H9 (cell line): ENCODE measurements around the gene ENOX2. TPM values are rescaled to one million over a fixed set of nuclear protein-coding genes. Genes with fewer than 3 reads are reported as not detected.

Experiments
- DNase-seq: peaks from one replicate; pipeline ENCODE4 v3.0.0-alpha.2; 2017
- H2AFZ ChIP-seq: one replicate; pipeline ENCODE4 v1.6.1; 2013; ENCODE audit warnings: mild to moderate bottlenecking, low read length, control low read depth, moderate library complexity
- H2AK5ac ChIP-seq: 2 replicates; pipeline ENCODE4 v1.6.1; 2013; ENCODE audit warnings: low read length, control low read depth, mixed read lengths; ENCODE audit not compliant: insufficient read length
- H2BK120ac ChIP-seq: one replicate; pipeline ENCODE4 v1.6.1; 2013; ENCODE audit warnings: low read depth, mild to moderate bottlenecking, low read length, control low read depth, inconsistent platforms; ENCODE audit not compliant: poor library complexity, severe bottlenecking
- H2BK12ac ChIP-seq: 2 replicates; pipeline ENCODE4 v1.6.1; 2013; ENCODE audit warnings: low read length, control low read depth, mixed read lengths, low read depth; ENCODE audit not compliant: insufficient read length
- H2BK15ac ChIP-seq: 2 replicates; pipeline ENCODE4 v1.6.1; 2013; ENCODE audit warnings: low read depth, low read length, control low read depth
- H2BK20ac ChIP-seq: one replicate; pipeline ENCODE4 v1.6.1; 2013; ENCODE audit warnings: low read depth, mild to moderate bottlenecking, low read length, control low read depth, inconsistent platforms; ENCODE audit not compliant: poor library complexity, severe bottlenecking
- H2BK5ac ChIP-seq: 2 replicates; pipeline ENCODE4 v1.6.1; 2013; ENCODE audit warnings: low read length, control low read depth, mixed read lengths; ENCODE audit not compliant: insufficient read length
- H3K14ac ChIP-seq: 2 replicates; pipeline ENCODE4 v1.6.1; 2013; ENCODE audit warnings: low read length, control low read depth; ENCODE audit not compliant: insufficient read depth
- H3K18ac ChIP-seq: 2 replicates; pipeline ENCODE4 v1.6.1; 2013; ENCODE audit warnings: low read depth, mild to moderate bottlenecking, mixed read lengths, low read length, control low read depth; ENCODE audit not compliant: insufficient read length
- H3K23ac ChIP-seq: 2 replicates; pipeline ENCODE4 v1.6.1; 2013; ENCODE audit warnings: low read length, control low read depth, mixed read lengths, low read depth; ENCODE audit not compliant: insufficient read length
- H3K23me2 ChIP-seq: 2 replicates; pipeline ENCODE4 v1.6.1; 2013; ENCODE audit warnings: low read depth, mild to moderate bottlenecking, mixed read lengths, low read length, control low read depth; ENCODE audit not compliant: insufficient read length, poor library complexity, severe bottlenecking
- H3K27ac ChIP-seq: 2 replicates; pipeline ENCODE4 v1.5.1; 2013; ENCODE audit warnings: low read length, control low read depth, mixed read lengths, low read depth; ENCODE audit not compliant: insufficient read length
- H3K27me3 ChIP-seq: 2 replicates; pipeline ENCODE4 v1.6.1; 2013; ENCODE audit warnings: low read length, control low read depth, inconsistent platforms; ENCODE audit not compliant: insufficient read depth
- H3K4ac ChIP-seq: 2 replicates; pipeline ENCODE4 v1.6.1; 2013; ENCODE audit warnings: low read depth, mild to moderate bottlenecking, control low read depth, inconsistent platforms, low read length, moderate library complexity
- H3K4me1 ChIP-seq: 2 replicates; pipeline ENCODE4 v1.6.1; 2013; ENCODE audit warnings: low read length, control low read depth, inconsistent platforms; ENCODE audit not compliant: insufficient read depth
- H3K4me2 ChIP-seq: 2 replicates; pipeline ENCODE4 v1.6.1; 2013; ENCODE audit warnings: low read length, control low read depth, mixed read lengths; ENCODE audit not compliant: insufficient read length, insufficient read depth
- H3K56ac ChIP-seq: 2 replicates; pipeline ENCODE4 v1.6.1; 2013; ENCODE audit warnings: low read depth, mild to moderate bottlenecking, mixed read lengths, low read length, control low read depth; ENCODE audit not compliant: insufficient read length
- H3K79me1 ChIP-seq: 2 replicates; pipeline ENCODE4 v1.6.1; 2013; ENCODE audit warnings: low read depth, mild to moderate bottlenecking, moderate library complexity, low read length, control low read depth, inconsistent platforms; ENCODE audit not compliant: insufficient read depth, poor library complexity, severe bottlenecking
- H3K79me2 ChIP-seq: 2 replicates; pipeline ENCODE4 v1.6.1; 2013; ENCODE audit warnings: low read length, control low read depth, inconsistent platforms; ENCODE audit not compliant: insufficient read depth
- H3K9ac ChIP-seq: 2 replicates; pipeline ENCODE4 v1.6.1; 2013; ENCODE audit warnings: low read length, control low read depth, mixed read lengths; ENCODE audit not compliant: insufficient read length; ENCODE audit errors: extremely low read depth
- H3K9me3 ChIP-seq: one replicate; pipeline ENCODE4 v1.6.1; 2013; ENCODE audit warnings: low read depth, low read length, inconsistent platforms; ENCODE audit not compliant: control insufficient read depth
- H3T11ph ChIP-seq: one replicate; pipeline ENCODE4 v1.6.1; 2013; ENCODE audit warnings: mild to moderate bottlenecking, low read length, control low read depth, inconsistent platforms
- H4K20me1 ChIP-seq: one replicate; pipeline ENCODE4 v1.6.1; 2013; ENCODE audit not compliant: control insufficient read depth, insufficient read length, insufficient read depth
- H4K5ac ChIP-seq: 2 replicates; pipeline ENCODE4 v1.6.1; 2013; ENCODE audit warnings: low read depth, mild to moderate bottlenecking, mixed read lengths, low read length, control low read depth; ENCODE audit not compliant: insufficient read length
- H4K8ac ChIP-seq: replicated peaks from 2 replicates; pipeline ENCODE4 v1.6.1; 2013; ENCODE audit warnings: low read length, control low read depth, mixed read lengths, low read depth; ENCODE audit not compliant: insufficient read length
- H4K91ac ChIP-seq: 2 replicates; pipeline ENCODE4 v1.6.1; 2013; ENCODE audit warnings: low read depth, mild to moderate bottlenecking, moderate library complexity, mixed read lengths, low read length, control low read depth; ENCODE audit not compliant: insufficient read length
- H3K27ac Mint-ChIP-seq, 3 experiments: 2 replicates in 2 of 3; 3 replicates in 1 of 3; pipeline ENCODE4 v1.8.0; 2020 to 2021; ENCODE audit warnings: mixed read lengths in 3 of 3, mild to moderate bottlenecking in 1 of 3, moderate library complexity in 1 of 3
- H3K27me3 Mint-ChIP-seq: 2 replicates; pipeline ENCODE4 v1.8.0; 2021; ENCODE audit warnings: low read depth, mild to moderate bottlenecking, moderate library complexity, mixed read lengths
- H3K36me3 Mint-ChIP-seq, 3 experiments: 2 replicates in 2 of 3; 3 replicates in 1 of 3; pipeline ENCODE4 v1.8.0; 2020 to 2021; ENCODE audit warnings: low read depth in 3 of 3, mixed read lengths in 3 of 3; ENCODE audit not compliant: insufficient read depth in 1 of 3
- H3K4me1 Mint-ChIP-seq, 2 experiments: 2 replicates each; pipeline ENCODE4 v1.8.0; 2020; ENCODE audit warnings: mixed read lengths in 2 of 2
- H3K4me3 Mint-ChIP-seq, 2 experiments: 2 replicates in 1 of 2; 3 replicates in 1 of 2; pipeline ENCODE4 v1.8.0; 2020 to 2021; ENCODE audit warnings: mild to moderate bottlenecking in 2 of 2, mixed read lengths in 2 of 2, moderate library complexity in 1 of 2
- H3K9me3 Mint-ChIP-seq, 2 experiments: 2 replicates in 1 of 2; 3 replicates in 1 of 2; pipeline ENCODE4 v1.8.0; 2020; ENCODE audit warnings: mild to moderate bottlenecking in 2 of 2, mixed read lengths in 2 of 2, moderate library complexity in 1 of 2
- WGBS: extraction: QIAGEN DNeasy Blood & Tissue Kit; methylation state at CpG from one replicate; pipeline ENCODE4 v1.1.7; 2013; ENCODE audit warnings: missing lambda C conversion rate, low lambda C conversion rate, mixed read lengths; ENCODE audit not compliant: insufficient read length; ENCODE audit errors: extremely low coverage; 5-methylcytosine and 5-hydroxymethylcytosine counted together
- total RNA-seq: library from RNA; stranded (reverse); gene quantifications from 2 replicates; pipeline ENCODE4 v1.2.1, GENCODE V29; 2021
- TF ChIP-seq, protein P1 (sequence below): fragments of 200-600 bp; sonication (generic); conservative IDR thresholded peaks from 3 replicates; pipeline ENCODE4 v1.8.0; 2021; ENCODE audit warnings: antibody characterized with exemption, mild to moderate bottlenecking

Gene ENOX2
- total RNA-seq, 1 experiment from 2014 or later, result 17.7 TPM

DNA sequence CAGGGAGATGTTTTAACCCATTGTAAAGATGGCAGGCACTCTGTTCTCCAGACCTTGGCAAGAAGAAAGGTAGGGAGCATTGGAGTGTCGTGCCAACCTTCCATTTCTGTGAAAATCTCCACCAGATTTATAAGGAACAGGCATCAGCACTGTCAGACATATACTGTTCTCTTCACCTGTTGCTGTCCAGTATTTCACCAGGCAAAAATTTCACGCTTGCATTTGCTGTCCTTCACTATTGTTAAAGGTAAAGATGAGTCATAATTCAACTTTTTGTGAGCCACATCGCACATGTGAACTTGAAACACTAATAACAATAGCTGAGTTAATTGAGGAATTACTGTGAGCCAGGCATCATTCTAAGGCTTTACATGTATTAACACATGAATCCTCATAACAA lies 203.4 kb downstream of the ENOX2 start:
- H3K23me2 ChIP-seq, result no peaks in the 10 kb centered on the region
- no peak overlapping the region for H3K18ac ChIP-seq
- no peaks in the 10 kb centered on the region for H4K20me1 ChIP-seq
- Mint-ChIP-seq H3K36me3 (no peaks in the 10 kb centered on the region), H3K4me1 (peaks cover 7 to 9% of the 10 kb centered on the region in 2 experiments), H3K27me3 (no peaks in the 10 kb centered on the region), H3K9me3 (no peaks in the 10 kb centered on the region), H3K4me3 (no peak overlapping the region), H3K27ac (no peak overlapping the region)
- H3K9me3 ChIP-seq, result no peaks in the 10 kb centered on the region
- no peak overlapping the region for H2BK20ac ChIP-seq
- TF ChIP-seq, protein P1, sequence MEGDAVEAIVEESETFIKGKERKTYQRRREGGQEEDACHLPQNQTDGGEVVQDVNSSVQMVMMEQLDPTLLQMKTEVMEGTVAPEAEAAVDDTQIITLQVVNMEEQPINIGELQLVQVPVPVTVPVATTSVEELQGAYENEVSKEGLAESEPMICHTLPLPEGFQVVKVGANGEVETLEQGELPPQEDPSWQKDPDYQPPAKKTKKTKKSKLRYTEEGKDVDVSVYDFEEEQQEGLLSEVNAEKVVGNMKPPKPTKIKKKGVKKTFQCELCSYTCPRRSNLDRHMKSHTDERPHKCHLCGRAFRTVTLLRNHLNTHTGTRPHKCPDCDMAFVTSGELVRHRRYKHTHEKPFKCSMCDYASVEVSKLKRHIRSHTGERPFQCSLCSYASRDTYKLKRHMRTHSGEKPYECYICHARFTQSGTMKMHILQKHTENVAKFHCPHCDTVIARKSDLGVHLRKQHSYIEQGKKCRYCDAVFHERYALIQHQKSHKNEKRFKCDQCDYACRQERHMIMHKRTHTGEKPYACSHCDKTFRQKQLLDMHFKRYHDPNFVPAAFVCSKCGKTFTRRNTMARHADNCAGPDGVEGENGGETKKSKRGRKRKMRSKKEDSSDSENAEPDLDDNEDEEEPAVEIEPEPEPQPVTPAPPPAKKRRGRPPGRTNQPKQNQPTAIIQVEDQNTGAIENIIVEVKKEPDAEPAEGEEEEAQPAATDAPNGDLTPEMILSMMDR, result no peak
- no CpG with 5 or more reads among the region's 3 CpGs for WGBS
- H2BK120ac ChIP-seq, result no peak overlapping the region
- no peak overlapping the region for H3K56ac ChIP-seq
- H4K91ac ChIP-seq, result no peak overlapping the region
- no peaks in the 10 kb centered on the region for H3K79me2 ChIP-seq
- no peak overlapping the region for H2AFZ ChIP-seq
- no peak overlapping the region for H4K8ac ChIP-seq
- H3K79me1 ChIP-seq, result no peaks in the 10 kb centered on the region
- H2BK5ac ChIP-seq, result no peak overlapping the region
- H3K4me2 ChIP-seq, result no peak overlapping the region
- H3T11ph ChIP-seq, result no peak overlapping the region
- no peaks in the 10 kb centered on the region for H3K27me3 ChIP-seq
- H2AK5ac ChIP-seq, result no peak overlapping the region
- H3K14ac ChIP-seq, result no peak overlapping the region
- H2BK15ac ChIP-seq, result no peak overlapping the region
- no peak overlapping the region for H3K27ac ChIP-seq
- H4K5ac ChIP-seq, result no peak overlapping the region
- H3K4me1 ChIP-seq, result no peaks in the 10 kb centered on the region
- H3K4ac ChIP-seq, result no peak overlapping the region
- H2BK12ac ChIP-seq, result no peak overlapping the region
- DNase-seq, result no peak
- H3K23ac ChIP-seq, result no peak overlapping the region
- H3K9ac ChIP-seq, result no peak overlapping the region
